ENCODE results near the gene GALNT6.
A peak's percentile ranks its signal among the peaks of the same experiment; 100 is the strongest.

Gene GALNT6

GRCh38 chr12:51391283-51392123 is at the start of gene GALNT6:
GALNT6 (minus strand) TSS chr12:51391406; CDS start chr12:51379781, 11,625 bp downstream.
- DNase-seq, result peak; percentile 78

GRCh38 chr12:51439330-51439729 is 48.1 kb upstream of the GALNT6 start:
- DNase-seq, result no peak

GRCh38 chr12:51437431-51437830 is 46.2 kb upstream of the GALNT6 start:
- peak; percentile 24 for DNase-seq

- no peak for DNase-seq
These were observed 43.1 kb upstream of the GALNT6 start for GRCh38 chr12:51434305-51434704.

GRCh38 chr12:51432921-51433320 is 41.7 kb upstream of the GALNT6 start:
- DNase-seq, result no peak

- no peak for DNase-seq
These were observed 39.1 kb upstream of the GALNT6 start for GRCh38 chr12:51430196-51430895.

GRCh38 chr12:51429700-51430099 is 38.5 kb upstream of the GALNT6 start:
- no peak for DNase-seq

- no peak for DNase-seq
These were observed 37.0 kb upstream of the GALNT6 start for GRCh38 chr12:51428256-51428655.

GRCh38 chr12:51424662-51425539 is 33.7 kb upstream of the GALNT6 start, which contains the start of gene SLC4A8:
SLC4A8 (plus strand) TSS chr12:51424831; CDS start chr12:51424988, 157 bp downstream.
- peak; percentile 73 for DNase-seq

- DNase-seq, result no peak
These were observed 33.0 kb upstream of the GALNT6 start for GRCh38 chr12:51424094-51424661.

GRCh38 chr12:51421266-51421884 is 30.2 kb upstream of the GALNT6 start:
- DNase-seq, result peak; percentile 41

GRCh38 chr12:51419425-51420193 is 28.4 kb upstream of the GALNT6 start:
- DNase-seq, result no peak

- no peak for DNase-seq
These were observed 26.6 kb upstream of the GALNT6 start for GRCh38 chr12:51417826-51418225.

- DNase-seq, result no peak
These were observed 24.7 kb upstream of the GALNT6 start for GRCh38 chr12:51415931-51416330.

GRCh38 chr12:51413791-51414190 is 22.6 kb upstream of the GALNT6 start:
- DNase-seq, result no peak

GRCh38 chr12:51413149-51413548 is 21.9 kb upstream of the GALNT6 start:
- no peak for DNase-seq

- DNase-seq, result no peak
These were observed 18.6 kb upstream of the GALNT6 start for GRCh38 chr12:51409846-51410245.

- DNase-seq, result no peak
These were observed 16.4 kb upstream of the GALNT6 start for GRCh38 chr12:51407604-51408003.

GRCh38 chr12:51406859-51407258 is 15.7 kb upstream of the GALNT6 start:
- no peak for DNase-seq

- no peak for DNase-seq
These were observed 15.1 kb upstream of the GALNT6 start for GRCh38 chr12:51406290-51406689.

GRCh38 chr12:51405801-51406207 is 14.6 kb upstream of the GALNT6 start:
- no peak for DNase-seq

Measured in GDM1 (cell line).